Stomach (tissue), 4 donors: ENCODE results near the gene SESN3.

Experiments used
- CTCF ChIP-seq, 7 experiments: fragments of 450-650 bp in 4 of 7; fragments of 200-600 bp in 3 of 7; sonication (generic) in 3 of 7; IDR thresholded peaks; one replicate each; pipeline ENCODE4 v1.5.1; 2016 to 2019; ENCODE audit warnings: antibody characterized with exemption in 7 of 7, control low read depth in 2 of 7, mild to moderate bottlenecking in 1 of 7
- POLR2A ChIP-seq, 4 donors: fragments of 450-650 bp; IDR thresholded peaks; one replicate each; pipeline ENCODE4 v1.6.1; 2016; ENCODE audit warnings: antibody characterized with exemption in 4 of 4, control low read depth in 2 of 4, mild to moderate bottlenecking in 1 of 4, moderate library complexity in 1 of 4
- POLR2AphosphoS5 ChIP-seq, 3 donors: sonication (generic); formaldehyde crosslinking; IDR thresholded peaks; one replicate each; pipeline ENCODE4 v1.6.1; 2016; ENCODE audit warnings: antibody characterized with exemption in 3 of 3

GRCh38 chr11:95170294-95170693 is 60.7 kb downstream of the SESN3 start:
- TF ChIP-seq CTCF (IDR thresholded peaks at IDR 0.05) (no peak), POLR2A (IDR thresholded peaks at IDR 0.05) (no peak), POLR2AphosphoS5 (IDR thresholded peaks at IDR 0.05) (no peak)
